GM12878 (cell line): ENCODE measurements around the gene TRIM16. TPM values are rescaled to one million over a fixed set of nuclear protein-coding genes. Genes with fewer than 3 reads are reported as not detected.
A peak's percentile ranks its signal among the peaks of the same experiment; 100 is the strongest.
"Not testable (repeated sequence)": the region's sequence is repeated elsewhere in the genome, so short reads cannot be mapped to it uniquely, and the experiment has no call there.

ENCODE experiments used
- ATAC-seq: fragments of 200-7000 bp; cut with Tn5 transposase; 3 replicates; pipeline ENCODE4 v1.9.1; 2020; ENCODE audit warnings: mild to moderate bottlenecking, moderate library complexity
- BruUV-seq: library from RNA; stranded (reverse); fragments of 400-500 nt; replicated peaks from 2 replicates; lab custom pipeline; 2021; lab: Mats Ljungman, UMichigan
- CTCF ChIA-PET: fragments of 300-600 bp; sonication (Branson Sonifier 250); formaldehyde crosslinking; extraction: SDS; loops from one replicate; lab custom pipeline; 2021; ENCODE audit warnings: inconsistent platforms; lab: Yijun Ruan, JAX
- POLR2A ChIA-PET: fragments of 350-600 bp; formaldehyde crosslinking; extraction: SDS; loops from one replicate; lab custom pipeline; 2021; ENCODE audit warnings: inconsistent platforms; lab: Charles Lee
- RAD21 ChIA-PET: fragments of 300-600 bp; sonication (Branson Sonifier 250); formaldehyde crosslinking; loops from one replicate; lab custom pipeline; 2023; ENCODE audit warnings: antibody characterized with exemption; ENCODE audit not compliant: unreplicated experiment; lab: Charles Lee
- SMC1A ChIA-PET: fragments of 300-600 bp; sonication (Branson Sonifier 250); formaldehyde crosslinking; loops from one replicate; lab custom pipeline; 2023; ENCODE audit not compliant: unreplicated experiment, uncharacterized antibody; lab: Charles Lee
- DNase-seq: peaks from one replicate; pipeline ENCODE4 v3.0.0-alpha.2; 2011; ENCODE audit warnings: low read depth, low spot score
- FAIRE-seq: peaks from 3 replicates; lab custom pipeline; 2011; peaks lifted over from hg19 to GRCh38; lab: Jason Lieb, UNC
- H2AFZ ChIP-seq: 2 replicates; pipeline ENCODE4 v1.6.0; 2011; ENCODE audit warnings: low read depth, low read length, control low read depth; ENCODE audit not compliant: control insufficient read depth
- H3K27ac ChIP-seq: 2 replicates; pipeline ENCODE4 v1.5.1; 2011; ENCODE audit warnings: control low read depth; ENCODE audit not compliant: control insufficient read depth, insufficient read depth
- H3K27me3 ChIP-seq, 2 experiments: replicated peaks in 1 of 2; 2 replicates each; pipeline versions ENCODE4 v1.6.0 to v1.6.1; 2011; ENCODE audit warnings: low read length in 1 of 2; ENCODE audit not compliant: control insufficient read depth in 2 of 2, insufficient read depth in 2 of 2
- H3K36me3 ChIP-seq, 2 experiments: 2 replicates each; pipeline ENCODE4 v1.5.1; 2011; ENCODE audit warnings: low read length in 1 of 2; ENCODE audit not compliant: control insufficient read depth in 2 of 2, insufficient read depth in 2 of 2
- H3K4me1 ChIP-seq: 2 replicates; pipeline ENCODE4 v1.6.1; 2011; ENCODE audit warnings: mild to moderate bottlenecking, low read length, moderate library complexity, mixed read lengths; ENCODE audit not compliant: control insufficient read depth, insufficient read depth
- H3K4me2 ChIP-seq: 2 replicates; pipeline ENCODE4 v1.6.0; 2011; ENCODE audit warnings: control low read depth; ENCODE audit not compliant: control insufficient read depth, insufficient read depth
- H3K4me3 ChIP-seq: fragments of 200-600 bp; sonication (generic); 2 replicates; pipeline ENCODE4 v1.5.1; 2016
- H3K79me2 ChIP-seq: 2 replicates; pipeline ENCODE4 v1.6.0; 2011; ENCODE audit warnings: low read length; ENCODE audit not compliant: control insufficient read depth, insufficient read depth
- H3K9ac ChIP-seq: 2 replicates; pipeline ENCODE4 v1.8.0; 2011; ENCODE audit warnings: low read length, control low read depth, mixed read lengths; ENCODE audit not compliant: control insufficient read depth, insufficient read depth
- H3K9me3 ChIP-seq: replicated peaks from 3 replicates; pipeline ENCODE4 v1.5.1; 2011; ENCODE audit warnings: mild to moderate bottlenecking, low read length; ENCODE audit not compliant: control insufficient read depth, insufficient read depth
- H4K20me1 ChIP-seq: 2 replicates; pipeline ENCODE4 v1.6.0; 2011; ENCODE audit not compliant: control insufficient read depth, insufficient read depth
- whole genome bisulfite sequencing: methylation state at CpG from one replicate; pipeline ENCODE4 v1.1.6; 2016; ENCODE audit warnings: low lambda C conversion rate; ENCODE audit not compliant: insufficient replicate concordance, insufficient coverage; ENCODE audit errors: missing lambda C conversion rate; 5-methylcytosine and 5-hydroxymethylcytosine counted together
- in situ Hi-C: fragments of 300-500 bp; cut with MboI; formaldehyde crosslinking; loops from 9 replicates; pipeline ENCODE4 v1.14.3; 2018; ENCODE audit warnings: mixed read lengths
- intact Hi-C: fragments of 100-400 bp; cut with micrococcal nuclease; formaldehyde crosslinking; loops from one replicate; pipeline ENCODE4 v1.14.2; 2022; ENCODE audit not compliant: unreplicated experiment
- polyA plus RNA-seq, 11 experiments: library from polyadenylated mRNA; depleted of rRNA in 4 of 11; unstranded in 6 of 11; stranded (reverse) in 5 of 11; fragments of >200 nt; fragmentation: Nextera tagmentation in 4 of 11; fragmentation: Illumina TruSeq in 1 of 11; extraction: Ambion mirVana in 4 of 11; extraction: Trizol in 1 of 11; gene quantifications; 1 replicate in 1 of 11; 2 replicates in 10 of 11; pipeline versions ENCODE4 v1.2.1 to v1.2.3, GENCODE V29; 2011 to 2016; ENCODE audit warnings: inconsistent platforms in 2 of 11, missing spikeins in 2 of 11, low read depth in 1 of 11
- total RNA-seq, 4 experiments: library from RNA; depleted of rRNA in 3 of 4; stranded (reverse); fragments of >200 nt in 3 of 4; fragmentation: Illumina TruSeq in 1 of 4; extraction: Trizol in 1 of 4; gene quantifications; 2 replicates each; pipeline versions ENCODE4 v1.2.1 to v1.2.3, GENCODE V29; 2013 to 2021

TRIM16 gene
- total and polyA plus RNA-seq, 10 of the 15 experiments (the other 5 are each of a cell fraction or from before 2014, with no cell fraction given), result 2.6 to 11.9 (median 9.9) TPM

DNA sequence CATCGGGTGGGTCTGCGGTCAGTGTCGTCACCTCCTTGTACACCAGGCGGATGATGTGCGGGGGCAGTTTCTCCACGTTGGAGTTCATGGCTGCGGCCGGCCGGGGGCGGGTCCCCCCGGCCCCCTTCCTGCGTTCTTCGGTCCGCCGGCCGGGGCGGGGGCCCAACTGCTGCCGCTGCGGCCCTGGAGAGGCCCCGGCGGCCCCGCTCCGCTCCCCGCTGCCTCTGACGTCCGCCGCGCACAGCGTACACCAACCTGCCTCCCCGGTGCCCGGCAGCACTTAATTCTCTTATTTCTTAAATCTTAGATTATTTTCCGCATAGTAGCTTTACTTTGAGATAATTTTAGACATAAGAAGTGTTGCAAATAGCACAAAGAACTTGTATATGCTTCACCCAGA lies 20.7 kb upstream of the TRIM16 start:
- H3K4me2 ChIP-seq, SMC1A ChIA-PET, ATAC-seq, CTCF ChIA-PET, H3K9ac ChIP-seq, H2AFZ ChIP-seq, in situ Hi-C loops, H4K20me1 ChIP-seq, RAD21 ChIA-PET, FAIRE-seq, H3K9me3 ChIP-seq, H3K4me3 ChIP-seq, POLR2A ChIA-PET, H3K27ac ChIP-seq, BruUV-seq, H3K27me3 ChIP-seq, intact Hi-C loops, H3K79me2 ChIP-seq, H3K4me1 ChIP-seq, DNase-seq: not testable (repeated sequence)
- peaks cover 0 to 12% of the 10 kb centered on the region in 2 experiments; a peak in 2 of 4 replicates for H3K36me3 ChIP-seq
- WGBS, result 97% methylated on average over 16 of the region's 32 CpGs

GRCh38 chr17:15704239-15704638 lies 20.1 kb upstream of the TRIM16 start:
- H3K9me3 ChIP-seq, H2AFZ ChIP-seq, FAIRE-seq, H3K79me2 ChIP-seq, BruUV-seq, intact Hi-C loops, H3K9ac ChIP-seq, in situ Hi-C loops, DNase-seq, H3K27ac ChIP-seq, H3K4me3 ChIP-seq, H3K27me3 ChIP-seq, CTCF ChIA-PET, H3K4me1 ChIP-seq, ATAC-seq, H4K20me1 ChIP-seq, RAD21 ChIA-PET, H3K4me2 ChIP-seq, POLR2A ChIA-PET, SMC1A ChIA-PET: not testable (repeated sequence)
- H3K36me3 ChIP-seq, result peaks cover 0 to 12% of the 10 kb centered on the region in 2 experiments; a peak in 2 of 4 replicates
- 99% methylated on average over 8 of the region's 33 CpGs for WGBS

DNA sequence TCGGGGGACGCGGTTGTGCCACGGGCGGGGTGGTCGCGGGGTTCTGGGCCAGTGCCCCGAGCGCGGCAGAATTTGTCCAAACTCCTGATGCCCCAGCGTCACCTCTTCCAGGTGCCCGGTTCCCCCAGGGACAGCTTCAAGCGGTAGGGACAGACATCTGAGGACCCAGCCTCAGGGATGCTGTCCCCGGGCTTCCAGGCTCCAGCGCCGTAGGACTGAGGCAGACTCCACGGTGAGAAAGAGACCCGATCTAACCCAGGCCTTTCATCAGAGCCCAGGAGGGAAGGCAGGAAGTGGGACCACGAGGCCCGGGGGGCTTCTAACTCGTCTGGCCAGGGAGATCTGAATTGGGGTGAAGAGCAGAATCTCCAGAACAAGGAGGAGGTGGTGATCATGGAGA lies 15.8 kb upstream of the TRIM16 start:
- DNase-seq, FAIRE-seq, H3K27me3 ChIP-seq, H3K27ac ChIP-seq, H4K20me1 ChIP-seq, H3K36me3 ChIP-seq, H3K9me3 ChIP-seq, H3K4me1 ChIP-seq, H3K9ac ChIP-seq, RAD21 ChIA-PET, POLR2A ChIA-PET, H3K79me2 ChIP-seq, CTCF ChIA-PET, in situ Hi-C loops, H3K4me2 ChIP-seq, SMC1A ChIA-PET, intact Hi-C loops: not testable (repeated sequence)
- H3K4me3 ChIP-seq, result peak overlapping the region; percentile 68; the same call in 1 of the 2 replicates
- ATAC-seq, result peak; percentile 22
- 0% methylated on average over 2 of the region's 21 CpGs for WGBS
- BruUV-seq, result TSS peak; percentile 93
- H2AFZ ChIP-seq, result peak overlapping the region; percentile 92
